NCI-H345 (cell line): ENCODE results near the gene PDE4DIP.
"Not testable (repeated sequence)": the region's sequence is repeated elsewhere in the genome, so short reads cannot be mapped to it uniquely, and the experiment has no call there.

Experiments used
- DNase-seq: peaks from one replicate; lab custom pipeline; 2025; lab: John Stamatoyannopoulos, UW

Gene PDE4DIP

DNA sequence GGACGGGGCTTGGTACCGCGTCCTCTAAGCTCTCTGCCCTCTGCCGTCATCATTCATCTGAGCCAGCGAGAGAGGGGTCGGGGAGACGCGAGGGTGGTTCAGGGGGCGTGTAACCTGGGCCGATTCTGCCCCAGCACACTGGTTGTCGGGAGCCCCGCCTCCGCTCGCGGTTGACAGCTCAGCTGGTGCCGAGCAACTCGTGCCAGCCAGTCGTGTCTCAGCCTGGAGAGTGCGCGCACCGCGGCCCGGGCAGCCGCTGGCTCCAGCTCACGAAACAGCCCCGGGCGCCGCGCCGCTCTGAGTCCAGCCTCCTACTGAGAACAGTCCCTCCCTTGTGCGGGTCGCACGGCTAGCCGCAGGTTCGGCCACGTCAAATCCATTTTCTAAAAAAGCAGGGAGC is at the start of gene PDE4DIP:
TSS of gene PDE4DIP (plus strand) at position 209 of the 400 bp plus-strand sequence. CDS start 347 bp downstream, outside the sequence.
- DNase-seq: not testable (repeated sequence)

DNA sequence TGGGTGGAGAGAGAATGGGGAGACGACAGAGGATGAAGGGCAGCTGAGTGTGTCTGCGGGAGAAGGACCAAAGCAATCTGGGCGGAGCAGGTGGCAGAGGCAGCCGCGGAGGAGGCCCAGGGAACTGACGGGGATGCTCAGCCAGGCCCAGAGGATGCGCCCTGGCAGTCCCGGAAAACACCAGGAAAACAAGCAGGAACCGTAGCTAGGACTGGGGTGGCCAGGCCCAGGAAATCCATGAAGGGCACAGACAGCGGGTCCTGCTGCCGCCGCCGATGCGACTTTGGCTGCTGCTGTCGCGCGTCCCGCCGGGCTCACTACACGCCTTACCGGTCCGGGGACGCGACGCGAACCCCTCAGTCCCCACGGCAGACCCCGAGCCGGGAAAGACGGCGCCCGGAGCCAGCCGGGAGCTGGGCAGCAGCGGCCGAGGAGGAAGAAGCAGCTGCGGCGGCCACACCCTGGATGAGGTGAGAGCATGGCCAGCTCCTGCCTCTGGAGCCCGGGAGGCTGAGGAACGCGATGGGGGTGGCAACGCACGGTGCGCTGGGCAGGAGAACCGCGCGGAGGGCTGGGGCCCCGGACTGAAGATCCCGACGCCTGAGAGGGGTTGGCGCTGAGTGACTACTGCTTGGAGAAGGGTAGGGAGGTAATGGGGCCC is 35.8 kb upstream of the PDE4DIP start:
- not testable (repeated sequence) for DNase-seq

DNA sequence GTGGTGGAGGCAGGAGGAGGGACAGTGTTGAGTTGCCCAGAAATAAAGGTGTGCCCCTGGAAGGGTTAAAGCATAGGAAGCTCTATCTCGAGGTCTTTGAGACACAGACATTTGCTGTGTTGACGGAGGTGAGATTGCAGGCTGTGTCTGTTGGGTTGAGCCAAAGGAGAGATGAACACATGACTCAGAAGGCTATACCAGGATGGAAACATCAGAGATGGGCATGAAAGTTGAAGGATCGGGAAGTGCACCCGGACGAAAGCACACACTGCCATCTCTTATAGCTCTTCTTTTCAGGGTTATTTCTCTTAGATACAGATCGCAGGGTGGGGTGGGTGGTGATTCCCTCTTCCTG is 35.3 kb upstream of the PDE4DIP start:
- DNase-seq: not testable (repeated sequence)

GRCh38 chr1:148822180-148822579 is 22.0 kb upstream of the PDE4DIP start:
- DNase-seq: not testable (repeated sequence)

- DNase-seq: not testable (repeated sequence)
These were observed 20.4 kb upstream of the PDE4DIP start for GRCh38 chr1:148823822-148824221.

DNA sequence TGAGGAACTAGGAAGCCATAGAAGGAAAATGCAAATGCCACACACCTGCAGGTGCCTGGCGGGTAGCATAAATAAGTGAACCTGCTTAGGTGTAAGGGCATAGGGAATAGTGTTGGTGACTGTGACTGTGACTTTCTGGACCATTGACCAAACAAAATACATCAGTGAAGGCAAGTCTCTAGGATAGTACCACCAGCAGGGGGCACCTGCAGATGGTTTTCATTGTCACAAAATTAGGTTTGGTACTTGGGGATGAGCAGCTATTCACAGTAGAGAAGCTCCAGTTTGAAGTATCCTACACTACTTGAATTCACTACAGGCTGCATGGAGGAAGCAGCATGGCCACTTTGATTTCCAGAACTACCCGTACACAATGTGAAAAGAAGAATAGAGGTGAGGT is 19.2 kb upstream of the PDE4DIP start:
- DNase-seq: not testable (repeated sequence)

DNA sequence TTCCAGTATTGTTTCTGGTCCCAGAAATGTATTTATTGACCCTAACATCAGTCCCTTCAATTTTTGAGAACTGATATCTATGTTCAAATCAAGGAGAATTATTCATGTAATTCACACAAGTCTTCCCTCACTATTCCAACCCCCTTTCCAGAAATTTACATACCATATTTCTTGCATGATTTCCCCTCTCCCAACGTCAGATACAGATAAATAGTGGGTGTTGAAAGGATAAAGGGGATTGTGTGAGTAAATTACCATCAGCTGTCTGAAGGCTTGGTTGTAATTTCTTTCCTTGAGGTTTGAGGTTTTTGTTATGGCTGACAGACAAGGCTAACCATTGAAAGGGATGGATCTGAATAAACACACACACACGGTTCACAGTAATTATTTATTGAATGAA is 15.7 kb upstream of the PDE4DIP start:
- DNase-seq: not testable (repeated sequence)

DNA sequence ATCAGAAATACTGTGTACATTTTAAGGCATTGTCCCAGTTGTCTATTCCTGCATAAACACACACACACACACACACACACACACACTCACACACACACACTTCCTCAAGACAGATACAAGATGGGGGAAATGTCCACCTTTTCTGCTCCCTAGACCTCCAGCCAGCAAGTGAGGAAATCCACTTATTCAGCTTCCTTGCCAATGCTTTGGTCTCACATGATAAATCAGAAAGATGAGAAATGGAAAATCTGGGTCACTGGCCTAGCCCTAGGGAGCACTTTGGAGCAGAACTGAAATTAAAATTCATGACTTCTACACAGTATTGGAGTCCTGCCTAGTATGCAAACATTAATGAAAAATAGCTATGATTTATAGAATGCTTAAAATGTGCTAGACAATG is 15.3 kb upstream of the PDE4DIP start:
- not testable (repeated sequence) for DNase-seq

- not testable (repeated sequence) for DNase-seq
These were observed 14.9 kb upstream of the PDE4DIP start for GRCh38 chr1:148829365-148829764.

DNA sequence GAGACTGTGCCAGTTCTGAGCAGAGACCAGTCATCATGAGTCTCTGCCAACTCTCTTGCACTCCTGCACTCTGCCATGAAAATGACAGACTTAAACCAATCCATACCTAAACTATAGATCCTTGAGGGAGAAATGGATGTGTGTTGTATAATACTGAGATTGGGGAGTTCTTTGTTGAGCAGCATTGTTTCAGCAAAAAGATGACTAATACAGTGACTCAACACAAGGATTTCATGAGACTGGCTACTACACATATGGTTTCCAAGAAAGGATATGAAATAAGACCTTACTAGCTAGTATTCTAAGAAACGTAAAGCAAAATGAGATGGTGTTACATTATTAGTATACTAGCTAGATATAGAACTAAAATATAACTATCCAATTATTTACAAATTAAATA is 3.0 kb upstream of the PDE4DIP start:
- DNase-seq: not testable (repeated sequence)

DNA sequence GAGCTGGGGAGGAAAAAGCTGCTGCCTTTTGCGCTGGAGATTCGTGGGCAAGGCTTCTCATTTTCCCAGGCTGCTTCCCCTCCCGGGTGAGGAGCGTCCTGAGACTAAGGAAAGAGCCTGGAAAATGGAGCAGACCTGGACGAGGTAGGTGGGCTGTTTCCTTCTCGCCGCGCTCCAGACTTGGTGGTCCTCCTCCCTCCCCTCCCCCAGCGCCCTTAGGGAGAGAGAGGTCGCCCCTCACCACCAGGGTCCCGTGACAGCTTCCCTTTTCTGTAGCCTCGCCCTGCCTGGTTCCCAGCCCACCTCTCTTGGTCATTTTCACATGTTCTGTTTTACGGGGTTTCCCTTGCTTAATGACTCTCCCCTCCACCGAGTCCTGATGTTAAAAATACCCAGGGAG is 423 bp downstream of the PDE4DIP start:
- not testable (repeated sequence) for DNase-seq

- DNase-seq: not testable (repeated sequence)
These were observed 840 bp downstream of the PDE4DIP start for GRCh38 chr1:148845068-148845467.

DNA sequence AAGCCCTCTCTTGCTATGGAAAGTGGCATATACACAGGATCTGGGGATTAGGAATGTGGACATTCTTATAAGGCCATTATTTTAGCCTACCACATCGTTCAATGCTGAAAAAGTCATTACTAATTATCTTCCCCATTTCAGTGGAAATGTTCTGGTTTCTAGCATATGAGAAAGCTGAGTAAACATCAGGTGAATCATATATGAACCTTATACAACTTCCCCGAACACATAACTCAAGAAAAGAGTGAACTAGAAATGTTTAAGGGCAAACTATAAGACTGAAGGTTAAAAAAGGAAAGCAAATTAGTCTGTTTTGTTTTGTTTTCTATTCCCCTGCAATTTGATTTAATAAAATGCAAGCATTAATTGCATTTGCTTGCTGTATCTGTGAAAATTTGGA is 6.1 kb downstream of the PDE4DIP start:
- DNase-seq: not testable (repeated sequence)

DNA sequence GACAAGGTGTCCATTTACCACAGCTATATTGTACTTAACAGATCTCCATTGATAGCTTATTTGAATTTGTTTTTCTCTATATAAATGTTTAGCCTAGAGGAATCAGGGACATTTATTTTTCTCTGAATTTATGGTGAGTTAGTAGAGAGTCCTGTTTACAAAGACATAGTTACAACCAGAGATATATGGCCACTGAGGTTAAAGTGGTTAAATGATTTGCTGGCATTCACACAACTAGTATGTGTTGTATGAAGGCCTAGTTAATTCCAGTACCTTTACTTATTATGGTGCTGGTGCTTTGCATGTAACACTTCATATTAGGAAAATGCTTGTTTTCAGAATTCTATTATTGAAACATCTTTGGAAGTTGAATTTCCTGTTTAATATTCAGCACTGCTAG is 6.6 kb downstream of the PDE4DIP start:
- DNase-seq: not testable (repeated sequence)

- DNase-seq: not testable (repeated sequence)
These were observed 7.5 kb downstream of the PDE4DIP start for GRCh38 chr1:148851684-148852083.

DNA sequence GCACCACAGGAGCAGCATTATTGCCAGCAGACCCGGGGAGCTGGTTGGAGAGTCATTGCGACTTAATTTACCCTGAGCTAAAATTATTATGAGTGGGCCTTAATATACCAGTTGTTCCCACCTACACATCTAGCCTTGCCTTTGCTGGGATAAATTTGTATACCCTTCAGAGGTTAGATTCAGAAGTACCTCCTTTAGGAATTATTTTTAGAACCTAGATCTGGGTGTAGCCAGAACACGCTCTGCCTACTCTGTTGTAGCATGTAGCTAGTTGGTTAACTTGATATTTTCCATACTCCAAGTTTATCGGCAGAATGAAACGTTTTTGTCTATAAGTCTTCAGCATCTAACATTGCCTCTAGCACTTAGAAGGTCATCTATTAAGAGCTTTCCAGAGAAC is 9.1 kb downstream of the PDE4DIP start:
- DNase-seq: not testable (repeated sequence)

- not testable (repeated sequence) for DNase-seq
These were observed 9.8 kb downstream of the PDE4DIP start for GRCh38 chr1:148854063-148854462.

- not testable (repeated sequence) for DNase-seq
These were observed 11.1 kb downstream of the PDE4DIP start for GRCh38 chr1:148855367-148855766.

DNA sequence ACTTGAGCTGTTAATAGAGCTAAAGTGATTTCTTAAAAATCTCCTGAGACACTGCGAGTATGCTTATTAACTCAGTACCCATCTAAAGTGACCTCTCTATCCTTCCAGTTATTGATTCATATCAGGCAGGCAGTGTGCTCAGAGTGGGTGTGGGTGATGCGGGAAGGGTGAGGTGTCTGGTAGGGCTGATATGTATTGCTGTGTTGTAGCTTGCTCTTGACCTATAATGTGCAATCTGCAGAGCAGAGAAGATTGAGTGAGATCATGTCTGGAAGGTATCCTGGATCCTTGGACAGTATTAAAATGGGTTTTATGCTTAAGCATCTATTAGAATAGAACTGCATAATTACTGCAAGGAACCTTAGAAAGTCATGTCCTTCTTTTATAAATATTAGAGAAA is 15.8 kb downstream of the PDE4DIP start:
- not testable (repeated sequence) for DNase-seq

- DNase-seq: not testable (repeated sequence)
These were observed 16.5 kb downstream of the PDE4DIP start for GRCh38 chr1:148860579-148861259.

GRCh38 chr1:148862590-148862989 is 18.4 kb downstream of the PDE4DIP start:
- not testable (repeated sequence) for DNase-seq

DNA sequence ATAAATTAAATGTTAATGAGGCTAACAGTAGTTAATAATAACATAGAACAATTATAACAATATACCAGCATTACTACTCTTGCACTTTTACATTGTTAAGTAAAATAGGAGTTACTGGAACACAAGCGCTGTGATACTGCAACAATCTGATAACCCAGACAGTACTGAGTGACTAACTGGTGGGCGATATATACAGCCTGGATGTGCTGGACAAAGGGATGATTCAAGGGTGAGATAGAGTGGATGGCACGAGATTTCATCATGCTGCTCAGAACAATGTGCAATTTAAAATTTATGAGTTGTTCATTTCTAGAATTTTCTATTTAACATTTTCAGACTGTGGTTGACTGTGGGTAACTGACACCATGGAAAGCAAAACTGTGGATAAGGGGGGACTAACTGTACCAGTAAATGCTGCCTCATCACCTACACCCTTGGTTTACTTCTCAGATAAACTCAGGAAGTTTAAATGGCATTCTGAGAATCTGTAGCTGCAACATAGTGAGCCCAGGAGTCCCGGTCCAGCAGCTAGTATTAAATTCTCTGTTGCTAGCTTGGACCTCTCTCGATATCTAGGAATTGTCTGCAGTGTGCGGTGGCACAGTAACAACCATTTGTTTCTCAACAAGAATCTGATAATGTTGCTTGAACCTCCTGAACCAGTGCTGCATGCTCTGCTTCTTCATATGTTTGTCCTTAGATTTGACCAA is 24.9 kb downstream of the PDE4DIP start:
- DNase-seq: not testable (repeated sequence)

DNA sequence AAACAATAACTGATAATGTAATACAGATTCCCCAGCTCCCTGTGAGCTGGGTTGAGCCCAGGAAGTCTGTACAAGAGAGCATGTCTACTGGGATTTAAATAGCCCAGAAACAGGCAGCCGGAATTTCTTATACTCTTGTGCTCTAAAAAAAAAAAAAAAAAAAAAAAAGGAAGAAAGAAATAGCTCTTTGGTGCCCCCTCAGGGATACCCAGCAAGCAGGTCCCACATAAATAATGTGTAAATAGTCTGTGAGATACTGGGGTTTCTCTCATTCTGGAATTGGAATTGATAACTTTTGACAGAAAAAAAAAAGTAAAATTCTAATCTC is 25.4 kb downstream of the PDE4DIP start:
- DNase-seq: not testable (repeated sequence)
